Small intestine (tissue), 7 donors: ENCODE results near the gene ZBTB46. TPM values are rescaled to one million over a fixed set of nuclear protein-coding genes. Genes with fewer than 3 reads are reported as not detected.
A peak's percentile ranks its signal among the peaks of the same experiment; 100 is the strongest.

Experiments
- DNase-seq, 2 donors: peaks; one replicate each; pipeline versions ENCODE4 v3.0.0 to v3.0.0-alpha.2; 2013
- FAIRE-seq: peaks from 2 replicates; lab custom pipeline; 2012; peaks lifted over from hg19 to GRCh38; lab: Jason Lieb, UNC
- H3K27ac ChIP-seq, 3 donors: one replicate each; pipeline ENCODE4 v1.5.1; 2013; ENCODE audit warnings: low read length in 2 of 3, mild to moderate bottlenecking in 2 of 3, control low read depth in 1 of 3, inconsistent platforms in 1 of 3, low read depth in 1 of 3, moderate library complexity in 1 of 3
- H3K27me3 ChIP-seq, 3 donors: one replicate each; pipeline ENCODE4 v1.6.1; 2013; ENCODE audit warnings: low read length in 3 of 3, inconsistent platforms in 1 of 3; ENCODE audit not compliant: control insufficient read depth in 3 of 3, insufficient read depth in 3 of 3
- H3K36me3 ChIP-seq, 3 donors: one replicate each; pipeline ENCODE4 v1.6.1; 2013; ENCODE audit warnings: low read length in 3 of 3, inconsistent platforms in 1 of 3, low read depth in 1 of 3, mild to moderate bottlenecking in 1 of 3, moderate library complexity in 1 of 3; ENCODE audit not compliant: control insufficient read depth in 3 of 3, insufficient read depth in 2 of 3
- H3K4me1 ChIP-seq, 3 donors: one replicate each; pipeline ENCODE4 v1.6.1; 2013; ENCODE audit warnings: low read length in 2 of 3, inconsistent platforms in 1 of 3, low read depth in 1 of 3, mild to moderate bottlenecking in 1 of 3, moderate library complexity in 1 of 3; ENCODE audit not compliant: control insufficient read depth in 3 of 3, insufficient read depth in 2 of 3
- H3K4me3 ChIP-seq, 3 donors: one replicate each; pipeline ENCODE4 v1.5.1; 2013; ENCODE audit warnings: low read length in 3 of 3, control low read depth in 1 of 3, inconsistent platforms in 1 of 3, low read depth in 1 of 3, mild to moderate bottlenecking in 1 of 3, moderate library complexity in 1 of 3
- H3K9me3 ChIP-seq, 2 donors: one replicate each; pipeline ENCODE4 v1.6.1; 2013; ENCODE audit warnings: low read depth in 1 of 2, low read length in 1 of 2; ENCODE audit not compliant: control insufficient read depth in 2 of 2, insufficient read depth in 1 of 2
- WGBS, 3 donors: extraction: QIAGEN DNeasy Blood & Tissue Kit; methylation state at CpG; one replicate each; pipeline ENCODE4 v1.1.7; 2013; 5-methylcytosine and 5-hydroxymethylcytosine counted together
- polyA plus RNA-seq, 4 donors: library from polyadenylated mRNA; stranded (reverse) in 3 of 4; unstranded in 1 of 4; fragments of 200-250 nt in 3 of 4; fragments of 120-200 nt in 1 of 4; gene quantifications; one replicate each; pipeline versions ENCODE4 v1.2.1 to v1.2.3, GENCODE V29; 2013
- donor health status: healthy with polysubstance abuse.
- donor health status: control.
- donor health status: control.
- donor health status: Bipolar disorder and iron deficiency.
- donor health status: healthy.

Gene ZBTB46
- polyA plus RNA-seq, 4 donors: 1.1 to 3.1 (median 2.6) TPM; not detected in 1

DNA sequence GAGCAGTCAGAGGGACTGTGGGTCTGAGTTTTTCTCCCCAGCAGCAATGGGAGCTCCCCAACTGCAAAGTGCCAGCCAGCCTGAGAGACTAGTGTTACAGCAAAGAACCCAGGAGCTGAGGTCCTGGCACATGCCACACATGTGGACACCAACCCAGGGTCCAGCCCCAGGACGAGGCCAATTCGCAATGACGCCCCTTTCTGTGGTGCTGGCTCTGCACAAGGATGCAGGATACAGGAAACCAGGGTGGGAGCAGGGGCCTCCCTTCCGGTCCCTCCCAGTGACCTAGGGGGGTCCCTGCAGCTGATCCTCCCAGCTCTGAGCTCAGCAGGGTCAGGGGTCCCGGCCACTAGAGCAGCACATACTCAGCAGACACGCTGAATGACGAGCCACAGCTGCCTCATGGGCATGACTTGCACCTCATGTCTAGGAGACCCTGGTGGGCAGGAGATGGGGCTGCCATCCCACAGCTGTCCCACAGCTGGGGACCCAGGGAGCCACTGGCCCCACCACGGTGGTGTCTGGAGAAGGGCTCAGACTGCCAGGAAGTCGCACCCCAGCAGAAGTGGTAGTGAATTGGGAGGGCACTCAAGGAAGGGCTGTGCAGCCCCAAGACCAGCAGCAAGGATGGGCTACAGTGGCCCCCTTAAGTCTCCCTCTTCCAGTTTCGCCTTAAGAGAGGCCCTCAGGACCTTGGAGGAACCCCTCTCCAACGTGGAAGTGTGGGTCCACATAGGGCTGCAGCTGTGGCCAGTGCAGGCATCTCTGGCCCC, 126.9 kb downstream of the ZBTB46 start:
- peaks cover 4 to 15% (median 6%) of the 10 kb centered on the region in 3 donors for H3K4me1 ChIP-seq
- DNase-seq: no peak
- H3K36me3 ChIP-seq: peaks cover 4 to 70% (median 16%) of the 10 kb centered on the region in 3 donors
- H3K27ac ChIP-seq: no peak overlapping the region
- H3K9me3 ChIP-seq: no peaks in the 10 kb centered on the region
- WGBS, 3 donors: 88 to 92% (median 88%) methylated on average over 11 of the region's 11 CpGs
- no peak overlapping the region for H3K4me3 ChIP-seq
- FAIRE-seq: no peak
- no peaks in the 10 kb centered on the region for H3K27me3 ChIP-seq

GRCh38 chr20:63703471-63703975, 127.5 kb downstream of the ZBTB46 start:
- Histone ChIP-seq H3K9me3 (no peaks in the 10 kb centered on the region), H3K27me3 (no peaks in the 10 kb centered on the region), H3K4me3 (no peak overlapping the region), H3K36me3 (peaks cover 4 to 67% (median 16%) of the 10 kb centered on the region in 3 donors), H3K27ac (no peak overlapping the region), H3K4me1 (peaks cover 0 to 11% (median 0%) of the 10 kb centered on the region in 3 donors)
- WGBS, 3 donors: 89 to 92% (median 90%) methylated on average over 12 to 15 of the region's 15 CpGs
- no peak for DNase-seq
- FAIRE-seq: no peak

- FAIRE-seq (no peak), DNase-seq (no peak)
- Histone ChIP-seq H3K27ac (no peak overlapping the region), H3K27me3 (no peaks in the 10 kb centered on the region), H3K4me1 (peaks cover 0 to 11% (median 0%) of the 10 kb centered on the region in 3 donors), H3K9me3 (no peaks in the 10 kb centered on the region), H3K36me3 (peaks cover 4 to 68% (median 16%) of the 10 kb centered on the region in 3 donors), H3K4me3 (no peak overlapping the region)
- WGBS, 3 donors: 75 to 81% (median 77%) methylated on average over 13 of the region's 13 CpGs
Measured at GRCh38 chr20:63702751-63703470, 128.2 kb downstream of the ZBTB46 start.

DNA sequence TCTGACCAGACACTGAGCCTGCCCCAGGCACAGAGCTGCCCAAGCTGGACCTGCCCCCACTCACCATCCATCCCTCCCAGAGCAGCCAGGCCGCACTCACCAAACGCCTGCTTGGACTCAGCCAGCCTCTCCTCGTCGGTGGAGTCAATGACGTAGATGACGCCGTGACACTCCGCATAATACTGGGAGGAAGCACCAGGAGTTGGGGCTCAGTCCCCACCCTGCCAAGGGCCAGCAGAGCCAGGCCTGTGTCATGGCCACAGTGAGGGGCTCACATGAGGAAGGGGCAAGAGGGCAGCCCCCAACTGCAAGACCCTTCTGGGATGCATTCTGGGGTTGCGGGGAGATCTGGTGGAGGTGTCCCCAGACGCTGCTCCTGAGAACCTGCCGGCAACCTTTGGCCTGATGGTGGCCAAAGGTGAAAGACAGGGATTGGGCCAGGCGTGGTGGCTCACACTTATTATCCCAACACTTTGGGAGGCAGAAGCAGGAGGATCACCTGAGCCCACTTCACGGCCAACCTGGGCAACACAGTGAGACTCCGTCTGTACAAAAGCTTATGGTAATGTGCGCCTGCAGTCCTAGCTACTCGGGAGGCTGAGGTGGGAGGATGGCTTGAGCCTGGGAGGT, 128.9 kb downstream of the ZBTB46 start:
- no peaks in the 10 kb centered on the region for H3K9me3 ChIP-seq
- 85 to 90% (median 87%) methylated on average over 16 of the region's 16 CpGs for WGBS, 3 donors
- FAIRE-seq (no peak), DNase-seq (no peak)
- no peak overlapping the region for H3K27ac ChIP-seq
- peaks cover 0 to 11% (median 4%) of the 10 kb centered on the region in 3 donors for H3K4me1 ChIP-seq
- no peak overlapping the region for H3K4me3 ChIP-seq
- no peaks in the 10 kb centered on the region for H3K27me3 ChIP-seq
- H3K36me3 ChIP-seq: peaks cover 4 to 75% (median 16%) of the 10 kb centered on the region in 3 donors

- WGBS, 3 donors: 76 to 79% (median 77%) methylated on average over 9 to 14 of the region's 14 CpGs
- no peak overlapping the region for H3K4me3 ChIP-seq
- peaks cover 0 to 13% (median 4%) of the 10 kb centered on the region in 3 donors for H3K4me1 ChIP-seq
- no peak overlapping the region for H3K27ac ChIP-seq
- FAIRE-seq (no peak), DNase-seq (no peak)
- H3K9me3 ChIP-seq: no peaks in the 10 kb centered on the region
- no peaks in the 10 kb centered on the region for H3K27me3 ChIP-seq
- peaks cover 4 to 72% (median 16%) of the 10 kb centered on the region in 3 donors for H3K36me3 ChIP-seq
Measured at GRCh38 chr20:63701329-63702035, 129.6 kb downstream of the ZBTB46 start.

DNA sequence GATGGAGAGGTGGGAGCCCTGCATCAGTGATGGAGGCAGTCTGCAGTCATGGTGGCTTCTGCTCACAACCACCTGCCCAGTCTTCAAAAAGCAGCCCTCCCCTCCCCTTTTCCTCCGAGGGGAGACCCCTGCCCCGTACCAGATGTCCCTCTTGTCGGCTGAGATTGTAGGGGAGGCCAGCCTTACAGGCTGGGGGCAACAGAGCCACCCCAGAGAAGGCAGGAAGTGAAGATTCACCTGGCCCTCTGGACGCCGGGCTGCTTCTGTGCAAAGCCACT, 130.1 kb downstream of the ZBTB46 start:
- no peak overlapping the region for H3K27ac ChIP-seq
- no peak for FAIRE-seq
- no peaks in the 10 kb centered on the region for H3K9me3 ChIP-seq
- DNase-seq: no peak
- peaks cover 2 to 13% (median 4%) of the 10 kb centered on the region in 3 donors for H3K4me1 ChIP-seq
- H3K36me3 ChIP-seq: peaks cover 4 to 69% (median 14%) of the 10 kb centered on the region in 3 donors
- WGBS, 3 donors: 81 to 92% (median 88%) methylated on average over 5 of the region's 5 CpGs
- no peaks in the 10 kb centered on the region for H3K27me3 ChIP-seq
- H3K4me3 ChIP-seq: no peak overlapping the region

DNA sequence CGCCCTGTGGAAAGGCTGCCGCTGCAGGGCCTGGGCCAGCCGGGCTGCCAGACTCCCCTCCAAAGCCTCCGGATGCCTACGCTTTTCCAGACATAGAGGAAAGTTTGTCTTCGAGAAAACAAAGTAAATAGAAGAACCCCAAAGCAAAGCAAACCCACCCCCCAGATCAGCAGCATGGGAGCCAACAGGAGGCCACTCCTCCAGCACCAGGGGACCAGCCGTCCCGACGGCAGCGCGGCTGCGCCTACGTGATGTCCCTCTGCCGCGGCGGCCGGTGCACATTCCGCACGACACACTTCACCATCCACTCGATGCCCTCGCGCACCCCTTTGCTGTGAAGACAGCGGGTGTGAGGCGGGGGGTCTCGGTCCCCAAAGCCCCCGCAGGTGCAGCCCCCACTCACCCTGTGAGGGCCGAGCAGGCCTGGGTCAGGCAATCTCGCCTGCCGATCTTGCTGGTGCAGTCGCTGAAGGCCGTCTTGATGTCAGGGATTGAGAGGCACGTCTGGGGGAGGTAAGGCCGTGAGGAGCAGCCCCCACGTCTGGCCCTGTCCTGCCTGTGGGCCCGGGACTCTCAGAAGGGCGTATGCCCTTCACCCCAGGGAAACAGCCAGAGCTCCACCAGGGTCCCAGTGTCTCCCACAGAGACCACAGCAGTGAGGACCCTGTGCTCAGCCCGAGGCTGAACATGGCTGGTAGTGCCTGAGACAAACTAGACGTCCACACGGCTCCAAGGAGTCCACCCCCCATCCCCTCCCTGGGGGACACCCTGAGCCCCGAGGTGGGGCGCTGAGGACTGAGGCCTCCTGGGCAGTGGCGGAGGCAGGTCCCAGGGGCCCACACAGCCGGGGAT, 130.6 kb downstream of the ZBTB46 start:
- Histone ChIP-seq H3K4me3 (no peak overlapping the region), H3K9me3 (no peaks in the 10 kb centered on the region), H3K27me3 (no peaks in the 10 kb centered on the region), H3K36me3 (peaks cover 2 to 69% (median 14%) of the 10 kb centered on the region in 3 donors), H3K4me1 (peaks cover 2 to 13% (median 4%) of the 10 kb centered on the region in 3 donors), H3K27ac (peak overlapping the region in 1 of 3 donors; percentile 67)
- FAIRE-seq: no peak
- 90 to 94% (median 92%) methylated on average over 39 to 43 of the region's 43 CpGs for WGBS, 3 donors
- DNase-seq: no peak
